DOHH2 (cell line): ENCODE data around the gene THTPA.

Experiments used
- H3F3A ChIP-seq: fragments of 200-600 bp; sonication (generic), shearing (Covaris generic); 2 replicates; pipeline ENCODE4 v1.6.0; 2016; ENCODE audit warnings: antibody characterized with exemption, mild to moderate bottlenecking; ENCODE audit not compliant: control insufficient read depth, insufficient read depth
- H3K27ac ChIP-seq: fragments of 200-600 bp; sonication (generic); 2 replicates; pipeline ENCODE4 v1.5.1; 2014; ENCODE audit warnings: low read depth, mild to moderate bottlenecking, low read length, moderate library complexity
- H3K27me3 ChIP-seq: fragments of 200-600 bp; sonication (generic); 2 replicates; pipeline ENCODE4 v1.6.1; 2014; ENCODE audit warnings: mild to moderate bottlenecking, low read length, mixed read lengths; ENCODE audit not compliant: control insufficient read depth
- H3K36me3 ChIP-seq: fragments of 200-600 bp; sonication (generic); 2 replicates; pipeline ENCODE4 v1.6.1; 2014; ENCODE audit warnings: mild to moderate bottlenecking, low read length, moderate library complexity, mixed read lengths; ENCODE audit not compliant: control insufficient read depth
- H3K4me1 ChIP-seq: fragments of 200-600 bp; sonication (generic); 2 replicates; pipeline ENCODE4 v1.6.1; 2014; ENCODE audit warnings: mild to moderate bottlenecking, low read length, mixed read lengths; ENCODE audit not compliant: control insufficient read depth
- H3K4me2 ChIP-seq: fragments of 200-600 bp; sonication (generic); 2 replicates; pipeline ENCODE4 v1.6.0; 2014; ENCODE audit warnings: mild to moderate bottlenecking, low read length, moderate library complexity
- H3K4me3 ChIP-seq: fragments of 200-600 bp; sonication (generic); 2 replicates; pipeline ENCODE4 v1.5.1; 2014; ENCODE audit warnings: mild to moderate bottlenecking, low read length, mixed read lengths
- H3K79me2 ChIP-seq: fragments of 200-600 bp; sonication (generic); 2 replicates; pipeline ENCODE4 v1.6.1; 2014; ENCODE audit warnings: mild to moderate bottlenecking, low read length, mixed read lengths; ENCODE audit not compliant: control insufficient read depth
- H3K9me2 ChIP-seq: fragments of 200-600 bp; sonication (generic); replicated peaks from 2 replicates; pipeline ENCODE4 v1.6.1; 2014; ENCODE audit warnings: mild to moderate bottlenecking, low read length, mixed read lengths; ENCODE audit not compliant: control insufficient read depth
- H3K9me3 ChIP-seq: fragments of 200-600 bp; sonication (generic); 2 replicates; pipeline ENCODE4 v1.6.1; 2014; ENCODE audit warnings: antibody characterized with exemption, low read length, mixed read lengths; ENCODE audit not compliant: control insufficient read depth, insufficient read depth
- H4K20me1 ChIP-seq: fragments of 200-600 bp; sonication (generic); 2 replicates; pipeline ENCODE4 v1.6.0; 2014; ENCODE audit warnings: low read depth, mild to moderate bottlenecking, antibody characterized with exemption, low read length, moderate library complexity; ENCODE audit not compliant: control insufficient read depth, insufficient read depth
- CTCF ChIP-seq: fragments of 200-600 bp; sonication (generic); IDR thresholded peaks from one replicate; pipeline ENCODE4 v1.5.1; 2014; ENCODE audit warnings: antibody characterized with exemption, mild to moderate bottlenecking, low read depth, low read length; ENCODE audit not compliant: poor library complexity, severe bottlenecking
- EZH2phosphoT487 ChIP-seq: fragments of 200-600 bp; sonication (generic); IDR thresholded peaks from 2 replicates; pipeline ENCODE4 v1.6.1; 2017; ENCODE audit warnings: borderline replicate concordance, mild to moderate bottlenecking, antibody characterized with exemption, low read length, moderate library complexity, mixed read lengths

Gene THTPA

DNA sequence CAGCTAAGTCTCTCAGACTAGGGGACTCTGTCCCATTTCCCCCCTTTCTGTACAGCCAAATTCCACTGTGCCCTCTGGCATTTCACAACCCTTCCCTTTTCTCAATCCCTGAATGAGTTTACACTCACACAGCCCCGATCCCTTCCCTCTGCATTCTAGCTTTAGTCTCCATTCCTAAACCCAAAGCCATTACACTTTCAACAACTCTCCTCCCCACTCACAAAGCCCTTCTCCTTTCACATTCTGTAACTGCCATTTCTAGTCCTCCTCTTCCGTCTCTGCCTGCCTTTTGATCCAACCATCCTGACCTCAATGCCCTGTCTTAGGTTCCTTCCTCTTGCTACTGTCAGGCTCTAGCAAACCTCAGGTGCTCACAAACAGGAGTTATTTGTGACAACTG, 8.1 kb upstream of the THTPA start:
- Histone ChIP-seq H3F3A (no peaks in the 10 kb centered on the region), H3K4me3 (no peak overlapping the region), H3K9me2 (no peaks in the 10 kb centered on the region), H3K4me1 (peaks cover 16% of the 10 kb centered on the region), H3K36me3 (no peaks in the 10 kb centered on the region), H3K4me2 (no peak overlapping the region), H3K27me3 (peaks cover 17% of the 10 kb centered on the region), H3K9me3 (no peaks in the 10 kb centered on the region), H3K27ac (no peak overlapping the region), H4K20me1 (no peaks in the 10 kb centered on the region), H3K79me2 (no peaks in the 10 kb centered on the region)
- TF ChIP-seq CTCF (no peak), EZH2phosphoT487 (no peak)

DNA sequence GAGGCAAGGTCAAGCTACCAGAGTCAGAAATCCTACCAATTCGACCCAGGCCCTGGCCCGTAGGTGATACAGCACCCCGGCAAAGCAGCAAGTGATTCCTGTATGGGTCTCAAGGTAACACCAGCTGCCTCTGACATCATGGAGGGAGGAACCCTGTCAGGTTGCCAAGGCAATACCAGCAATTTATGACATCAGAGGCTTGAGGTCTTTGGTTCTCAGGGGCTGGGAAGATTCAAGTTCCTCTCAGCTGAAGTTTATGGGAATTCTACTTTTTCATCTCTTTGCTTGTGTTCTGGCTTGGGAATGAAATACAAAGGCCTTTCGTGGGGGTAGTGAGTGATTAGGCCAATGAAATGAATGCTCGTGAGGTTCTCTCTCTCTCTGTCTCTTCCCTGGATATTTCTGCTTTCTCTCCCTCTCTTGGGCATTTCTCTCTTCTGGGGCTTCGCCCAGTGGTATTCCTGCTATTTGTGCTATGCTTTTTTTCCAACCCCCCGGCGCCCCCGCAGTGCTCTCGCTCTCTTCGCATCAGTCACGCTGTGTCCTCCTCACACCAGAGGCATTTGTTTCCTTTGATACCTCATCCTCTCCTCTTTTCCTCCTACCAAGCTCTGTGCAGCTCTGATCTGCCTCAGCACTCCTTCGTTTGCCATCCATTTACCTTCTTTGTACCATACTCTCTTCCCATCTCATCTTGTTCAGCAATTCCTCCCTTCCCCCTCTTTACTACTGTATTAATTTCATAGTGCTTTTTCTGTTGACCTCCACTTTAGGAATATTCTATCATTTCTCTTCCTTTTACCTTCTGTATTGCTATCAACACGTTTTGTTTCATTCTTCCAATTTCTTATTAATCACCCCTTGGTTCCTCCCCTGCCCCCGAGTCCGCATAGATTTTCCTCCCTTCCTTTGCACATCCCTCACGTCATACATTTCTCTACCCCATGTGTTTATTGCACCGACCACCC, 7.4 kb upstream of the THTPA start:
- no peak overlapping the region for H3K4me3 ChIP-seq
- H3F3A ChIP-seq = no peaks in the 10 kb centered on the region
- H3K9me2 ChIP-seq = no peaks in the 10 kb centered on the region
- peaks cover 16% of the 10 kb centered on the region for H3K4me1 ChIP-seq
- TF ChIP-seq CTCF = no peak
- no peak for TF ChIP-seq EZH2phosphoT487
- H3K27me3 ChIP-seq = peaks cover 17% of the 10 kb centered on the region
- H3K36me3 ChIP-seq = no peaks in the 10 kb centered on the region
- no peak overlapping the region for H3K27ac ChIP-seq
- H3K9me3 ChIP-seq = no peaks in the 10 kb centered on the region
- no peaks in the 10 kb centered on the region for H4K20me1 ChIP-seq
- H3K4me2 ChIP-seq = no peak overlapping the region
- H3K79me2 ChIP-seq = no peaks in the 10 kb centered on the region

DNA sequence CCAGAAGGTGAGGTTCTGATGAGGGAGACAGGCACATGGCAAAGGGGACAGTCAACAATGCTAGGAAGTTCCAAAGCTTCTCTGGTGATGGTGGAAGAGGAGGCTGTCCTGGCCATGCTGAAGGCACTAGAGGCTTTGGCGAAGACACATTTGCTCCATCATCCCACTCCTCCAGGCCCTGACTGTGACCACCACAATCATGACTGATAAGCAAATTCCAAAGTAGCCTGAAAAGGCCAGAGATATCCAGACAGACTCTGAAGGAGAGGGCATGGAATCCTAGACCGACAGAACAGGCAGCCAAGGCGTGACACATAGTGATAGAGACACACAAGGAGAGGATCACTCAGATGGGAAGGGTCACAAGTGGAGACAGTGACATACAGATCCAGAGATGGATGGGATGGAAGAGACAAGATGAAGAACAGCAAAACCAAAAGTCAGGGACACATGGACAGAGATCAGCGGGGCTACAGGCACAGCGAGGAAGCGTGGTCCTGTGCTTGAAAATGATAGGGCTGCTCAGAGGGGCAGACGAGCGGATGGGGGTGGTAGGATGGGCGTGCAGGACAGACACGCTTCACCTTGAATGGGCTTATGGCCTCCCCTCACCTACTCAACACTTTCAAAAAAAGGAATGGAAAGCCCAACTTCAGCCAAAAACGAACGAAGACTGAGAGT, 5.8 kb upstream of the THTPA start:
- H4K20me1 ChIP-seq = no peaks in the 10 kb centered on the region
- peaks cover 19% of the 10 kb centered on the region for H3K4me1 ChIP-seq
- no peaks in the 10 kb centered on the region for H3K9me2 ChIP-seq
- no peaks in the 10 kb centered on the region for H3K36me3 ChIP-seq
- H3K9me3 ChIP-seq = no peaks in the 10 kb centered on the region
- peaks cover 17% of the 10 kb centered on the region for H3K27me3 ChIP-seq
- H3K27ac ChIP-seq = no peak overlapping the region
- no peak for TF ChIP-seq CTCF
- no peak for TF ChIP-seq EZH2phosphoT487
- H3F3A ChIP-seq = no peaks in the 10 kb centered on the region
- H3K79me2 ChIP-seq = no peaks in the 10 kb centered on the region
- H3K4me2 ChIP-seq = peak overlapping the region; percentile 88
- peak overlapping the region; percentile 84 for H3K4me3 ChIP-seq
